Loucy (cell line): ENCODE data around the gene TMPRSS6.

Source experiments
- EZH2phosphoT487 ChIP-seq: fragments of 200-600 bp; IDR thresholded peaks from 2 replicates; pipeline ENCODE4 v1.6.1; 2018; ENCODE audit warnings: antibody characterized with exemption, mild to moderate bottlenecking, moderate library complexity, borderline replicate concordance
- TF ChIP-seq, protein P1 (sequence below): fragments of 200-600 bp; sonication (generic); conservative IDR thresholded peaks from 2 replicates; pipeline ENCODE4 v1.5.1; 2014; ENCODE audit warnings: mild to moderate bottlenecking, antibody characterized with exemption, low read length

DNA sequence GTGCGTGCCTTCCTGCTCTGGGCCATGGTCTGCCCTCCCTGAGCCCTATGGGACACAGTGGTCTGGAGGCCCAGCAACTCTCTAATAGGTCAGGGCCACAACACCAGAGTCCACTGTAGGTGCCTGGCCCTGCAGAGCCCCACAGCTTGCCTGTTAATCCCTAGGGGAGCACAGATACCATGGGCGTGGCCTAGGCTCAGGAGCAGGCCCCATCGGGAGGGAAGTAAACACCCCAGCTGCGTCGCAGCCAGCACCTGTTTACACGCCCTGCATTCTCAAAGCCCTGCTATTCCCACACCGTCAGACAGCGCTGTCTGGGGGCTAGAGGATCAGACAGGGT lies 55.5 kb downstream of the TMPRSS6 start:
- TF ChIP-seq, protein P1, sequence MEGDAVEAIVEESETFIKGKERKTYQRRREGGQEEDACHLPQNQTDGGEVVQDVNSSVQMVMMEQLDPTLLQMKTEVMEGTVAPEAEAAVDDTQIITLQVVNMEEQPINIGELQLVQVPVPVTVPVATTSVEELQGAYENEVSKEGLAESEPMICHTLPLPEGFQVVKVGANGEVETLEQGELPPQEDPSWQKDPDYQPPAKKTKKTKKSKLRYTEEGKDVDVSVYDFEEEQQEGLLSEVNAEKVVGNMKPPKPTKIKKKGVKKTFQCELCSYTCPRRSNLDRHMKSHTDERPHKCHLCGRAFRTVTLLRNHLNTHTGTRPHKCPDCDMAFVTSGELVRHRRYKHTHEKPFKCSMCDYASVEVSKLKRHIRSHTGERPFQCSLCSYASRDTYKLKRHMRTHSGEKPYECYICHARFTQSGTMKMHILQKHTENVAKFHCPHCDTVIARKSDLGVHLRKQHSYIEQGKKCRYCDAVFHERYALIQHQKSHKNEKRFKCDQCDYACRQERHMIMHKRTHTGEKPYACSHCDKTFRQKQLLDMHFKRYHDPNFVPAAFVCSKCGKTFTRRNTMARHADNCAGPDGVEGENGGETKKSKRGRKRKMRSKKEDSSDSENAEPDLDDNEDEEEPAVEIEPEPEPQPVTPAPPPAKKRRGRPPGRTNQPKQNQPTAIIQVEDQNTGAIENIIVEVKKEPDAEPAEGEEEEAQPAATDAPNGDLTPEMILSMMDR = no peak
- no peak for TF ChIP-seq EZH2phosphoT487
